Activated T-cell treated with anti-CD3 and anti-CD28 coated beads, Interleukin-2, amount 50 U/mL, for 1 hour (primary cell): ENCODE data around the gene CELF5.

ENCODE experiments used
- DNase-seq: peaks from one replicate; pipeline ENCODE4 v3.0.0-alpha.2; 2020

Gene CELF5

DNA sequence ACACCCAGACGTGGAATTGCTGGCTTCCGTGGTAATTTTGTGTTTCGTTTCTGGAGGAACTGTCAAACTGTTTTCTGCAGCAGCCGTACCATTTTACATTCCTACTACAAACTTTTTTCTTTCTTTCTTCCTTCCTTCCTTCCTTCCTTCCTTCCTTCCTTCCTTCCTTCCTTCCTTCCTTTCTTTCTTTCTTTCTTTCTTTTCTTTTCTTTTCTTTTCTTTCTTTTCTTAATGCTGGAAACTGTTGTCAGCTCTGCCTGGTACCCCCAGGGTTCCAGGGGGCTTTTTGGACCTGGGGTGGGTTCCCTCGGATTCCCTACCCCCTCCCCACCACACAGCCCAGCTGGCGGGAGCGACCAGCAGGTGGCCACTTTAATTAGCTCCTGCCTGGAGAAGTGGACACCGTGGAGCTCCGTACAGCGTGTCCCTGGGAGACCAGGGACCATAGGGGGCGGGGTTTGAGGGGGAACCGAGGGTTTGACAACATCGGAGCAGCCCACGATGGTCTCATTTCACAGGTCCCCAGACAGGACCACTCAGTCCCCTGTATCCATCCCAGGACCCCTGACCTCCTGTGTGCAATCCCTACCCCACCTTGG lies 24.4 kb downstream of the CELF5 start:
- DNase-seq, result no peak

DNA sequence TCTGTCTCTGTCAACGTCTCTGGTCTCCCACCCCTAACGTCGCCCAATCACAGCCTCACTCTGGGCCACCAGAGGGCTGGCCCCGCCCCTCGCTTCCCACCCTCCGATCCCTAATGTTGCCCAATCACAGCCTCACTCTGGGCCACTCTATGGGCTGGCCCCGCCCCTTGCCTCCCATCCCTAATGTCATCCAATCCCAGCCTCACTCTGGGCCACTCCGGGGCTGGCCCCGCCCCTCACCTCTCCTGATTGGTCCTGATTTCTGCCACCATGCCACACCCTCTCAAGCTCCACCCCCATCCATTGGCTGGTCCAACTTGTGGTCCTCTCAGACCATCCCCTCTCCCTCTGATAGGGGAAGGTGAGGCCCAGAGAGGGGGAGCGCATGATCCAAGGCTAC lies 24.9 kb downstream of the CELF5 start:
- no peak for DNase-seq

DNA sequence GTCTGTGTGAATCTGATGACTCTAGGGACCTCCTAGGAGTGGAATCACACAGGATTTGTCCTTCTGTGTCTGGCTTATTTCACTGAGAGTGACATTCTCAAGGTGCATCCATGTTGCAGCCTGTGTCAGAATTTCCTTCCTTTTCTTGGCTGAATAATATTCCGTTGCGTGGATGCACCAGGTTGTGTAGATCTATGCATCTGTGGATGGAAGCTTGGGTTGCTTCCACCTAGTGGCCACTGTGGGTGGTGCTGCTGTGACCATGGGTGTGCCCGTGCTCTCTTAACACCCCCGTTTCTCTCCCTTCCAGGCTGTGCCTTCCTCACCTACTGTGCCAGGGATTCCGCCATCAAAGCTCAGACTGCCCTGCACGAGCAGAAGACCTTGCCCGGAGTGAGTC lies 26.2 kb downstream of the CELF5 start:
- peak; percentile 58 for DNase-seq

DNA sequence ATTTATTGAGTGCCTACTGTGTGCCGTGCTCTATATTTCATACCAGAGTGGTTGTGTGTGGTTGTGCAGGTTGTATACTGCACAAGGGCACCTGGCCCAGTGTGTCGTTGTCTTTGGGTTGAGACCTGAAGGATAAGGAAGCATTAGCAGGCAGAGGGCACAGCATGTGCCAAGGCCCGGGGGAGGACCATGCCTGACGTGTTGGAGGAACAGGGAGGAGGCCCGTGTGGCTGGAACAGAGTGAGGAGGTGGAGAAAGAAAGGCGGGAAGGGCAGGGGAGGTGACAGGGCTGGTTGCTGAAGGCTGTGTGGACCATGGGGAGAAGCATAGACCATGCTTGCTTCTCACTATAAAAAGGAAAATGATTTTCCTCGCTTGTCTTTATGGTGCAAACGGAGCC lies 26.8 kb downstream of the CELF5 start:
- DNase-seq, result no peak

DNA sequence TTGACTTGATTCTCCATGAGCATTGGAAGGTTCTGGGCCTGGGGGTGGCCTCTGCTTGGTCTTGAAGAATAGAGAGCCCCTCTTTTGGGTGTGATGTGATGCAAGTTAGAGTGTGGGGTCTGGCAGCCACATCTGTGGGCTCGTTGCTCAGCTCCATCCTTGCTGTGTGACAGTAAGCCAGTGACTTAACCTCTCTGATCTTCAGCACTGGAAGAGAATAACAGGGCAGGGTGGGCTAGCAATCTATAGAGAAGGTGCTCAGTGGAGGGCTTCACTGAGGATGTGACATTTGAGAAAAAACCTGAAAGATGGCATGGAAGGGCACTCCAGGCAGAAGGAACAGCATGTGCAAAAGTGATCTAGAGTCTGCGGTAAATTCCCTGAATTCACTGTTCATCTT lies 28.2 kb downstream of the CELF5 start:
- no peak for DNase-seq

DNA sequence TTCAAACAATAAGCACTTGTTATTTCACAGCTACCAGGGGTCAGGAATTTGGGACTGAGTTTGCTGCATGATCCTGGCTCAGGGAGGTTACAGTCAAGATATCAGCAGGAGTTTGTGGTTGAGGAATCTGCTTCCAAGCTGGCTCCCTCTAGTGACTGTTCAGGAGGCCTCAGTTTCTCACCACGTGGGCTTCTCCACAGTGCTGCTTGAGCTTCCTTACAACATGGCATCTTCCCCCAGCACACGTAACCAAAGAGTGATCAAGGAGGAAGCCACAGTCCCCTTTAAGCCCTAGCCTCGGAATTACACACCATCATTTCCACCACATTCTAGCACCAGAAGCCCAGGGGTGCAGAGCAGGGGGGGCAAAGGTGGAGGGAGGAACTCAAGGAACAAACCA lies 28.8 kb downstream of the CELF5 start:
- DNase-seq, result no peak

DNA sequence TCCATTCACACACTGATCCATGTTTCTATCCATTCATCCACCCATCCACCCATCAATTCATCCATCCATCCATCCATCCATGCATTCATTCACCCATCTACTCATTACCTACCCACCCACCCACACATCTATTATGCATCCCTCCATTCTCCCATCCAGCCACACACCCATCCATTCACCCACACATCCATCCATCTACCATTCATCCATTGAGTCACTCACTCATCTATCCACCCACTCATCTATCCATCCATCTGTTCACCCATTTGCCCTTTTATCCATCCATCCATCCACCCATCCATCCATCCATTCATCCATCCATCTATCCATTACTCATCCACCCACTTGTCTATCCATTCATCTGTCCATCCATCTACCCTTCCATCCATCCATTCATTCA lies 30.1 kb downstream of the CELF5 start:
- no peak for DNase-seq

DNA sequence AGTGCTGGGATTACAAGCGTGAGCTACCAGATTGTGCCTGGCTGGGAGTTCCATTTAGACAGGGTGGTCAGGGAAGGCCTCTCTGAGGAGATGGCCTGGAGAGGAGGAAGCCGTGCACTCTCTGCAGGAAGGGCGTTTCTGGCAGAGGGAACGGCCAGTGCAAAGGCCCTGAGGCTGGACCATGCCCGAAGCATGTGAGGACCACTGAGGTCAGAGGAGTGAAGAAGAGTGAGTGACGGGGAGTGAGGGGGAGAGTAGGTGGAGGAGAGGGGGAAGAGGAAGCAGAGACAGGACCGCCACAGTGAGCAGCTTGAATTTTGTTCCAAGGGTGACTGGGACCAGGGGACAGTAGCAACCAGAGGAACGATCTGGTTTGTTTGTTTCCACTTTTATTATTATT lies 32.6 kb downstream of the CELF5 start:
- no peak for DNase-seq

DNA sequence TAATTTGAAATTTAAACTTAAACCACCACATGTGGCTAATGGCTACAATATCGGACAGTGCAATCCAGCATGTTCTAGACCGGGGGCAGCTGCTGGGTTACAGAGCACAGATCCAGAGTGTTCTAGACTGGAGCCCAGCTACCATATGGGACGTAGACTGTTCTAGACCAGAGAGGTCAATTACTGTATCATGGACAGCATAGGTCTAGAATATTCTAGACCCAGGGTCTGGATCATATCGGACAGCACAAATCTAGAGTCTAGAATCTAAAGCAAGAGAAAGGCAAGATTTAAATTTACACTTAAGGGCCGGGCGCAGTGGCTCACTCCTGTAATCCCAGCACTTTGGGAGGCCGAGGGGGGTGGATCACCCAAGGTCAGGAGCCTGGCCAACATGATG lies 37.9 kb downstream of the CELF5 start:
- DNase-seq, result no peak

DNA sequence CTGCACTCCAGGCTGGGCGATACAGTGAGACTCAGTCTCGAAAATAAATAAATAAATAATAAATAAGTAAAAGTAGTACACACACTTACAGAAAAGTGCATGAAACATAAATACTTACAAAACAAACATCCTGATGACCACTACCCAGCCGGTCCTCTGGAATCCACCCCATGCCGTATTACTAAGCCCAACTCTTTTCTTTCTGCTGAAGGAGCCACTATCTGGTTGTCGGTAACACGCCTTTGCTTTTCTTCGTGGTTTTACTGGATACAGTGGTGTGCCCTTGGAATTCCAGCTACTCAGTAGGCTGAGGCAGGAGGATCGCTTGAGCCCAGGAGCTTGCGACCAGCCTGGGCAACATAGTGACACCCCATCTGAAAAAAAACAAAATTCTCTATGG lies 39.4 kb downstream of the CELF5 start:
- no peak for DNase-seq

DNA sequence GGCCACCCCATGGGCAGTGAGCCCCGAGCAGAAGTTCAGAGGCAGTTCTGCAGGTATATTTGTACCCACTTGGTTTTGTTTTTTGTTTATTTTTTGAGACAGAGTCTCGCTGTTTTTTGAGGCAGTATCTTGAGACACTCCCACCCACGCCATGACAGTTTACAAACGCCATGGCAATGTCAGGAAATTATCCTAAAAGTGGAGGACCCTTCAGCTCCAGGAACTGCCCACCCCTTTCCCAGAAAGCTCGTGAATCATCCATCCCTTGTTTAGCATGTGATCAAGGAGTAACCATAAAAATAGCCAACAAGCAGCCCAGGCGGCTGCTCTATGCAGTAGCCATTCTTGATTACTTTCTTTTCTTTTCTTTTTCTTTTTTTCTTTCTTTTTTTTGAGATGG lies 41.0 kb downstream of the CELF5 start:
- no peak for DNase-seq

DNA sequence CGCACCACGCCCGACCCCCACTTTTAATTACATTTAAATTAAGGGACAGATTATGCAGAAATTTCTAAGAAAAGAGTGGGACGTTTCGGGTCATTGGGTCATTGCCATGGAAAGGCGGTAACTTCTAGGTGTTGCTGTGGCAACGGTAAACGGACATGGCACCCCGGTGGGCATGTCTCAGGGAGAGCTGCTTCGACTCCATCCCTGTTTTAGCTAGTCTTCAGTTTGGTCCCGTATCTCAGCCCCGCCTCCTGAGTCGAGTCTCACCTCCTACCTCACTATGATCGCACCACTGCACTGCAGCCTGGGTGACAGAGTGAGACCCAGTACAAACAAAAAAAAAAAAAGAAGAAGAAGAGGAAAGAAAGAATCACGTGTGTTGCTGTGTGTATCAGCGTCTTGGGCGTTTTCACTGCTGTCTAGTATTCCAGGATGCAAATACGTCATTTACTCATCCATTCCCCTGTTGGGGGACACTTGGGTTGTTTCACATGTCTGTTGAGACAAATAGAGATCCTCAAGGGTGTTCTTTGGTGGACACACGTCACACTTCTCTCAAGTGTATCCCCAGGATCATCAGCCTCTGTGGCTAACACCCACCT lies 41.7 kb downstream of the CELF5 start:
- DNase-seq, result no peak

DNA sequence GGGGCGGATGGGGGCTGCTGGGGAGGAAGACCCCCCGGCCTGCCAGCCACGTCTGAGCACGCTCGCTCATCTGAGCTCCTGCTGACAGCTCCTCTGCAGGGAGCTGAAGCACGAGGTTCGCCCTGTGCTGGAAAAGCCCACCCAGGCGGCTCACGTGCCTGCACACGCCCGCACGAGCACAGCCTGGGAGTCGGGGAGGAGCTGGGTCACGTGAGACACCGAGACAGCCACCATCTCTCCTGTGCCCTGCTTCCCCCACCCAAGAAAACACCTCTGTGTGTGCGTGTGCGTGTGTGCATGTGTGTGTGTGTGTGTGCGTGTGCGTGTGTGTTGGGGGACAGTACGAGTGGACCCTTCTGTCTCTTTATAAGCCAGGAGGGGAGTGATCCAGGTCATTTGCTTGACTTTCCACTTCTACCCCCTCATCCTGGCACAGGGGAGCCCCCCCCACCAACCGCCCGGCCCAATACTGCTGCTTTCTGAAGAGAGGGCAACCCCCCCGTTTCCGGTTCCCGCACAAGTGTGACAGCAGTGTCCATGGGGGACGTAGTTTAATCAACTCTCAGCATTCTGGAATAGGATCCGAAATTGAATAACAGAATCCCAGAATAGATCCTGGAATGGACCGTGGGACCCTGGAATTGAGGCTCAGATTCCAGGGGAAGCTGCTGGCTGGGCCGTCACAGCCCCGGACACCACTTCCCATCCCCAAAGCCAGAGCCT lies 42.5 kb downstream of the CELF5 start:
- no peak for DNase-seq

DNA sequence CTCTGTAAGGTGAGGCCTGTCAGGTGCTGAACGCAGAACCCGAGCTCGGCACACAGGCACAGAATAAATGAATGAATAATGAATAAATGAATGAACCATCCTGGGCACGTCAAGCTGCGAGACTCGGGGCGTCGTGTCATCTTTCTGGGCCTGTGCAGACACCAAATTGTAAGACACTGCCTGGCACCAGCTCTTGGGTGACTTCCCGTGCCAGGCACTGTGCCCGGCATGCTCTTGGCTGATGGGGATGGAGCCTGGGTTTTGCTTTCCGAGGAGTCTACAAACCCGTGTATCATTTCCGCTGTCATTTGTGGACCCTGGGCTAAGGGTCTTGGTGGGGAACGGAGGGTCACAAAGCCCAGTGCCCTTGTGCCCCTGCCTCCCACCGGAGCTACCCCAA lies 43.9 kb downstream of the CELF5 start:
- no peak for DNase-seq

DNA sequence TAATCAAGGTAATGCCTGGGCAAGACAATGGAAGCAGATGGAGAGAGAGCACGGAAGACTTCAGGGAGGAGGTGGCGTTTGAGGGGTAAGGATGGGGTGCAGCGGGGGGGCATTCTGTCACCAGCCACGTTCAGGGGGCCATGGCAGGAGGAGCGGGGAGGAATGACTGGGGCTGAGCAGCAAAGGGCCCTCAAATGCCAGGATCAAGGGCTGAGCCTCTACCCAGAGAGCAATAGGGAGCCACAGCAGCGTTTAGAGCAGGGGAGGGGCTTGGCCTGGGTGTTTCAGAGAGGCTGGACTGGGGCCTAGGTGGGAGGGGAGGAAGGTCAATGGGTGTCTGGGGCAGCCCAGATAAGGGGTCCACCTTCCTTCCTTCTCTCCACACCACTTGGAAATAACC lies 44.3 kb downstream of the CELF5 start:
- DNase-seq, result no peak

DNA sequence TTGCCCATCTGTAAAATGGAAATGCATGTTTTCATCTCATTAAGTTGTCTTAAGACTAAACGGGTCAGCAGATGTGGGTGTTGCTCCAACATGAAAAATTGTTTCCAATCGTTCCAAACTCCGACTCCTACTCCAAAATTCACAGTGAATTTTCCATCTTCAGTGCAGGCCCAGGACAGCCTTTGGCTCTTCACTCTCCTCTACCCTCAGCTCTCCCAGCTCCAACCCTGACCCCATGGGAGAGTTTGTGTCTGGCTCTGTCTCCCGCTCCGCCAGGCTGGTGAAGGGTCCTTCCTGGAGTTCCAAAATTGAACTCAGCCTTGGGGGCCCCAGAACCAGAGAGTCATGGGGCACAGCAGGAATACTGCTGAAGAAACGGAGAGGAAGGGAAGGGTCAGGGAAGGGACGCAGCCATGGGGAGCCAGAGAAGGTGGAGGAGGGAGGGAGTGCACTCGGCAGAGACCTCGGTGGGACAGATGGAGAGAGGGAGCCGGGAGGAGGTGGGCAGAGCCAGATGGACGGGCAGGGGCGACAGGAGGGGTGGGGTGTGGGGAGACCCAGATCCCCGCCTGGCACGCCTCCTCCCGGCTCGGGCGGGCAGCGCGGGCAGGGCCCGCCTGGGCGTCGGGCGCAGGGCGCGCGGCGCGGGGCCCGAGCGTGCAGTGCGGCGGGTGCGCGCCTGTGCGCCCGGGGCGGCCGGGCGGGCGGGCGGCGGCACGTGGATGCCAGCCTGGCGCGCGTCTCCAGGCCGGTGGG lies 45.6 kb downstream of the CELF5 start:
- no peak for DNase-seq

DNA sequence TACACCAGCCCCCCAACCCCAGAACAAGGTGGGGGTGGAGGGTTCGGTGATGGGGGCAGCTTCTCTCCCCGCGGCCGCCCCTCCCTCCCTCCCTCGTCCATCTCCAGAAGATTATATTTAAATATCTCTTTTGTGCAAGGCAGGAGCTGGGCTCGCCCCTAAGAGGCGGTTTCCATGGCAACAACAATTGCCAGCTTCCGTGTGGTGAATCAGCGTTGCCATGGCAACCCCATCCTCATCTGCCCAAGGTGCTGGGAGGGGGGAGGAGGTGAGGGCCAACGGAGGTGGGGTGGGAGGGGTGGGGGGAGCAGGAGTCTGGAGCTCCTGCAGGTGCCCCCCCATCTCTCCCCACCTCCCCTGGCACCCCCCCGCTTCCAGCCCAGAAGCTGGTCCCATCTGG lies 46.4 kb downstream of the CELF5 start:
- peak; percentile 46 for DNase-seq

DNA sequence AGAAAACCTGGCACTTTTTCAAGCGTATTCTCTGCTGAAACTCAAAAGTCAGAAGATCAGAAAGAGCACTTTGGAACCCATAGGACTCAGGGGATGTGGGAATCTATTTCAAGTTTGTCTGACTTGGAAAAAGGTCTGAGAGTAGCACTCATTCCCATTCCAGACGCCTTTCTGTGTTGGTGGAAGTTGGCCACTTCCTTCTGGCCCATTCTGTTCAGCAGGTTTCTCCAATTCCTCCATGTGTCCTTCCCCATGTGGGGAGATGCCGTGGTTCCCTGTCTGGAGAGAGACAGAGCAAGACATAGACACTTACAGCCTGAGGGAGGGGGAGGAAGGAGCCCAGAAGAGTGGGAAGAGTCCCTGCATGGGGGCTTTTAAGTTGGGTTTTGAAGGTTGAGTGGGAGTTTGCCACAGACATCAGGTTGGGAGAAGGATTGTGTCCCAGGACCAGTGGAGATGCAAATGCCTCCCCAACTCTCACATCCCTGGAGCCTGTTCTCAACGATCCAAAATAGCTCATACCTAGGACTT lies 48.0 kb downstream of the CELF5 start:
- no peak for DNase-seq

DNA sequence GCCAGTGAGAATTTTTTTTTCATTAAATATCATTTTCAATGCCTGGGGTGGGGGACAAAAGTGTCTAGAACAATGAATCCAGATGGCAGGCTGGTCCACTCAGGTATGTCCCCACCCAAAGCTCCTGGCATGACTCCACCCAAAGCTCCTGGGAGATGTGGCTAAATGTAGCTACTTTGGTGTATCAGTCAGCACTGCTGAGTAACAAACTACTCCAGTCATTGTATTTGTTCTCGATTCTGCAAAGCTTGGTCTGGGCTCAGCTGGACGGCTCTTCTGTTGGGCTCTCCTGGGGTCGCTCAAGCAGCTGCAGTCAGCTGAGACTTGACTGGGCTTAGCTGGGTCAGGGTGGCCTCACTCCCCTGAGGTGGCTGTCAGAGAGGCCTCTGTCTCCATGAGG lies 48.5 kb downstream of the CELF5 start:
- DNase-seq, result no peak

DNA sequence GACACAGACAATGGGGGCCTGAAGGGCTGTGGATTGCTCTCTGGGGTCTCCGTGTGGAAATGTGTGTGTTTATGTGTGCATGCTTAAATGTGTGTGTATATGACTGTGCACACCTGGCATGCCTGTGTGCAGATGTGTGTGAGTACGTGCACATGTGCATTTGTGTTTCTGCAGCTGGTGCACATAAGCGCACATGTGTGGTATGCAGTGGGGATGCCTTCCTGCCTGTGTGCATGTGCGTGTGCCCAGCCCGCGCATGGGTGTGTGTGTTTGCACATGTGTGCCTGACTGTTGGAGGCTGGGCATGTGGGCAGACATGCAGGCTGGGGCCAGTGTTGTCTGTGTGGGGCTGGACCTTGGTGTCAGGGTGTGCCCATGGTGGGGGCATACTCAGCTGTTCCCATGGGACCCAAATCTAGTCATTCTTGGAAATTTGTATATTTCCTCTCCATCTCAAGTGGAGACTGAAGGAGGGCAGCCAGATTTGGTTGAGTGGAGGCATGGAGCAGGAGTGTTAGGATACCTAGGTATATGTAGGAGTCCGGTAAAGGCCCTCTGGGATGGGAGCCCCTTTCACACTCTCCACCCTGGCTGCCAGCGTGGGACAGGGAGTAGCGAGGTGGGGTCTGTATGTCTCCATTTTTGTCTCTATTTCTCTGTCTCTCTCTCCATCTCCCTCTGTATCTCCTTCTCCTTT lies 49.9 kb downstream of the CELF5 start:
- DNase-seq, result no peak

DNA sequence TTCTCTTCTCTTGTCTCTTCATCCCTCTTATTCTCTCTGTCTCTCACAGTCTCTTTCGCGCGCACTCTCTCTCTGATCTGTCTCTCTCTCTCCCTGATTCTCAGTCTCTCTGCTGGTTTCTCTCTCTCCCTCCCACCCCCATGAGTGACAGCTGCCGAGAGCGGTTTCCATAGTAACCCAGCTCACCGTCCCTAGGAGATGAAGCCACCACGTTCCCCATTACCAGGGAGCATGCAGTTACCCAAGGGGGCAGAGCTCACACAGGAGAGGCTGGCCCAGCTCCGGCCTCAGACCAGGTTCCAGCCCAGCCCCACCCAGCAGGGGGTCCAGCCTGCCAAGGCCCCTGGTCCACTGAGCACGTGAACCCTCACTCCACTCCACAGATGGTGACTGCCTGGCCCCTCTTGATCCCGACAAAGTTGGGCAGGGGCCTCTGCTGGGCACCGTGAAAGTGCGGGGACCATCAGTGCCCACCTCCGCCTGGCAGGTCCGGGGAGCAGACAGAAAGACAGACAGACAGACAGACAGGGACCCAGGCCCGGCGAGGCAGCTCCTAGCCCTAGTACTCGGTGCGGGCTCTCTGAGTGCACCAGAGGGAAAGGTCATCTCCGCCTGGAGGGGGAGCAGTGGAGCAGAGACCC lies 50.6 kb downstream of the CELF5 start:
- no peak for DNase-seq

DNA sequence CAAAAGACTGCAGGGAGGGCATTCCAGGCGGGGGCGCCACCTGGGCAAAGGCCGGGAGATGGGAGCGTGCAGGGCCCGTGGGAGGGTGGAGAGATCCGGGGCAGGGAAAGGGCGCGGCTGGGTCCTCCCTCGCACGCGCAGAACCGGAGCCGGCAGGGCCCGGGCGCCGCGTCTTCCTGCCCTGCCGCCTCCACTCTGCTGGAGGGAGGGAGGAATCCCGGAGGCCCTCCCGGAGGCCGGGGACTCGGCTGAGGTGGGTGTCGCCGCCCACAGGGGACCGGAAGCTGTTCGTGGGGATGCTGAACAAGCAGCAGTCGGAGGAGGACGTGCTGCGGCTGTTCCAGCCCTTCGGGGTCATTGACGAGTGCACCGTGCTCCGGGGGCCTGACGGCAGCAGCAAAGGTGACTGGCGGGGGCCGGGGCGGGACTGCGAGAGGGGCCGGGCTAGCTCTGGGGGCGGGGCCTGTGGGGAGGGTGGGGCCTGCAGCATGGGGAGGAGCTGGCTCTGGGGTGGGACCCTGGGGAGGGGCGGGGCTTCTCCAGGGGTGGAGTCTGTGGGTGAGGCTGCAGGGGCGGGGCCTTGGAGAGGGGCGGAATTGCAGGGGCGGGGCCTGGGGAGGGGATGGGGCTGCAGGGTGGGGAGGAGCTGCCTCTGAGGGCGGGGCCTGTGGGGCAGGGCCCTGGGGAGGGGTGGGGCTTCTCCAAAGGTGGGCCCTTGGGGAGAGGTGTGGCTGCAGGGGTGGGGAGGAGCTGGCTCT lies 51.3 kb downstream of the CELF5 start:
- peak; percentile 94 for DNase-seq
